ENCODE data around the gene BICD2.
"Not testable (repeated sequence)": the region's sequence is repeated elsewhere in the genome, so short reads cannot be mapped to it uniquely, and the experiment has no call there.

Gene BICD2

DNA sequence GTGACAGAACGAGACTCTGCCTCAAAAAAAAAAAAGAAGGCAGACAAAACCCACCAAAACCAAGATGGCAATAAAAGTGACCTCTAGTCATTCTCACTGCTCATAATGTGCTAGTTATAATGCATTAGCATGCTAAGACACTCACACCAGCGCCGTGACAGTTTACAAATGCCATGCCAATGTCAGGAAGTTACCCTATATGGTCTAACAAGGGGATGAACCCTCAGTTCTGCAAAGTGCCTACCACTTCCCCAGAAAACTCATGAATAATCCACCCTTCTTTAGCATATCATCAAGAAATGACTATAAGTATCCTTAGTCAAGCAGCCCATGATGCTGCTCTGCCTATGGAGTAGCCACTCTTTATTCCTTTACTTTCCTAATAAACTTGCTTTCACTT lies 4.7 kb upstream of the BICD2 start:
- H3K27ac ChIP-seq = no peak overlapping the region
- no peak for TF ChIP-seq ZFX (IDR thresholded peaks at IDR 0.05; ENCODE audit: borderline replicate concordance)
- TF ChIP-seq, protein P1, sequence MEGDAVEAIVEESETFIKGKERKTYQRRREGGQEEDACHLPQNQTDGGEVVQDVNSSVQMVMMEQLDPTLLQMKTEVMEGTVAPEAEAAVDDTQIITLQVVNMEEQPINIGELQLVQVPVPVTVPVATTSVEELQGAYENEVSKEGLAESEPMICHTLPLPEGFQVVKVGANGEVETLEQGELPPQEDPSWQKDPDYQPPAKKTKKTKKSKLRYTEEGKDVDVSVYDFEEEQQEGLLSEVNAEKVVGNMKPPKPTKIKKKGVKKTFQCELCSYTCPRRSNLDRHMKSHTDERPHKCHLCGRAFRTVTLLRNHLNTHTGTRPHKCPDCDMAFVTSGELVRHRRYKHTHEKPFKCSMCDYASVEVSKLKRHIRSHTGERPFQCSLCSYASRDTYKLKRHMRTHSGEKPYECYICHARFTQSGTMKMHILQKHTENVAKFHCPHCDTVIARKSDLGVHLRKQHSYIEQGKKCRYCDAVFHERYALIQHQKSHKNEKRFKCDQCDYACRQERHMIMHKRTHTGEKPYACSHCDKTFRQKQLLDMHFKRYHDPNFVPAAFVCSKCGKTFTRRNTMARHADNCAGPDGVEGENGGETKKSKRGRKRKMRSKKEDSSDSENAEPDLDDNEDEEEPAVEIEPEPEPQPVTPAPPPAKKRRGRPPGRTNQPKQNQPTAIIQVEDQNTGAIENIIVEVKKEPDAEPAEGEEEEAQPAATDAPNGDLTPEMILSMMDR (IDR thresholded peaks at IDR 0.05) = no peak

DNA sequence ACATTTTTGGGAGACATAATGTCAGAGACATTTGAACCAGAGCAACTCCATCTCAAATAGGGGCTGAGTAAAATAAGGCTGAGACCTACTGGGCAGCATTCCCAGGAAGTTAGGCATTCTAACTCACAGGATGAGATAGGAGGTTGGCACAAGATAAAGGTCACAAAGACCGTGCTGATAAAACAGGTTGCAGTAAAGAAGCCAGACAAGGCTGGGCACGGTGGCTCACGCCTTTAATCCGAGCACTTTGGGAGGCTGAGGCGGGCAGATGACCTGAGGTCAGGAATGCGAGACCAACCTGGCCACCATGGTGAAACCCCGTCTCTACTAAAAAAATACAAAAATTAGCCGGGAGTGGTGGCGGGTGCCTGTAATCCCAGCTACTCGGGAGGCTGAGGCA lies 4.2 kb upstream of the BICD2 start:
- not testable (repeated sequence) for H3K27ac ChIP-seq

DNA sequence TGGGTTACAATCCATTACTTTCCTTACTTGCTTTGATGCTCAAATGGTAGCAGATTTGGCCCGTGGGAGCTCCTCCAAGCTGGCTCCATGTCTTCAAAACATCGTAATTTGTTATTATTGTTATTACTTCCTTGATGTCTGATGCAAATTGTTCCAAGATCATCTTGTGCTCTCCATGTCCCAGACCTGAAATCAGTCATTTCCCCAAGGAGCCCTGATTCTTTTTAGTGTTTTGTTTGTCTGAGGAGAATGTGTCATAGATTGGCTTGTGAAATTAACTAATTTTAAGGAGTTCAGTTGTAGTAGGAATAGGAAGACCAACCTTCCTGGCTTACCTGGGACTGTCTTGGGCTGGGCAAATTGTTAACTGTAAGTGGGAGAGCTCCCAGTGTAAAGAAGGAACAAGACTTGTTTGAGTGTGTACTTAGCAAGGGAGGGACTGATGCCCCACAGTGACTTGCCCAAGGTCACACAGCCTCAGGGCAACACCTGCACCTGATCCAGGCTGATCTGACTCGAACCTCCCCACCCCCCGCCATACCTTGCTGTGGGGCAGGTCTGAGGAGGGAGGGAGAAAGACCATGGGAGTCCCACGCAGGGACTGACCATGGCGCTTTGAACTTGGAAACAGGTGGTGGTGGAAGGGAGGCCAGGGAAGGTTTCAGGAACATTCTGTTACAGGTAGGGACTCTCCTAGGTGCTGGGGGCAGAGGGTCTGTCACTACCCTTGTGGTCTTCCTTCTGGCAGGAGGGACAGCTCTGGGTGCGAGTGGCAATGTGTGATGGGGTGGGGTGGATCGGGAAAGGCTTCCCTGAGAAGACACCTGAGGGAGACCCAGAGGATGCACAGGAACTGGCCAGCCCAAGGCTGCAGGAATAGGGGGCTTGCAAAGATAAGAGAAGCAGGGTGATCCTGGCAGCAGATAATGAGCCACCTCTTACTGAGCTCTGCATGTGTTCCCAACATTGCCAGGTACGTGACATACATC lies 2.7 kb upstream of the BICD2 start:
- H3K27ac ChIP-seq = no peak overlapping the region
- no peak for TF ChIP-seq ZFX (IDR thresholded peaks at IDR 0.05; ENCODE audit: borderline replicate concordance)
- TF ChIP-seq, protein P1 (IDR thresholded peaks at IDR 0.05) = no peak

DNA sequence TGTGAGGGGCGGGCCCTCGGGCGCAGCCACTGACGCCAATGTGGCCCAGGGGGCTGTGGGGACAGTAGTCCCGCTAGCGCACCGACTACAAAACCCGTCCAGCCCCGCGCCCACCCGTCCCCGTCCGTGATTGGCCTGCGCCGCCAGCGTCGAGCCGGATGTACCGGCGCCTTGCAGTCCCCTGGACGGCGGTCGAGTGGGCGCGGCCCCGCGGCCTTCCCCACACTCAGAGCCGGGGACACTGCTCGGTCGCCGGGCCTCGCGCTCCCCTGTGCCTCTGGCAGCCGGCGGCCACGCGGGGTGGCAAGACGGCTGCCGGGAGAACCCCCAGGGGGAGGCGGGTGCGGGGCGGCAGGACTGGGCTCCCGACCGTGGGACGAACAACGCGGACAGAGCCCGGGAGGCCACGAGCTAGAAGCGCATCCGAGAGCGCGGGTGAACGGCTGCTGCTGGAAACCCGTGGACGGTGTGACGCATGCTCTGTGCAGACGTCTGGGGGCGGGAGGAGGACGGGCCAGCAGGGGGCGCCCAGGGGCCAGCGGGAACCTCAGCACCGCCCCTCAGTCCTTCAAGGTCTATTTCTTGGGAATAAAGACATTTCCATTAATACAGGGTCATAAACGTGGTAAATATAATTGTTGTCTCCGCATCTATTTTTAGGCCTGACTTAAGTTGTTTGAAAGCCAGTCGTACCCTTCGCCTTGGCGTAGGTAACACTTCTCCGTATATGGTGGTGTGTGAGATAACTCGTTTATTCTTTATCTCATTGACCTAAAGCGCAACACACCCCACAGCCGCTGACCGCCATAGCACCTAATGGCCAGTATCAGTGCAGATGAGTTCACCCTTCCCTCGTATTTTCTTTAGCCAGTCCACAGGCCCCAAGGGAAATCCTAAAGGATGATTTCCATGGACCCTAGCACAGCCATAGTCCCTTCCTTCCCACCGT lies 629 bp upstream of the BICD2 start:
- TF ChIP-seq ZFX (IDR thresholded peaks at IDR 0.05; ENCODE audit: borderline replicate concordance) = no peak
- TF ChIP-seq, protein P1 (IDR thresholded peaks at IDR 0.05) = peak; percentile 98

DNA sequence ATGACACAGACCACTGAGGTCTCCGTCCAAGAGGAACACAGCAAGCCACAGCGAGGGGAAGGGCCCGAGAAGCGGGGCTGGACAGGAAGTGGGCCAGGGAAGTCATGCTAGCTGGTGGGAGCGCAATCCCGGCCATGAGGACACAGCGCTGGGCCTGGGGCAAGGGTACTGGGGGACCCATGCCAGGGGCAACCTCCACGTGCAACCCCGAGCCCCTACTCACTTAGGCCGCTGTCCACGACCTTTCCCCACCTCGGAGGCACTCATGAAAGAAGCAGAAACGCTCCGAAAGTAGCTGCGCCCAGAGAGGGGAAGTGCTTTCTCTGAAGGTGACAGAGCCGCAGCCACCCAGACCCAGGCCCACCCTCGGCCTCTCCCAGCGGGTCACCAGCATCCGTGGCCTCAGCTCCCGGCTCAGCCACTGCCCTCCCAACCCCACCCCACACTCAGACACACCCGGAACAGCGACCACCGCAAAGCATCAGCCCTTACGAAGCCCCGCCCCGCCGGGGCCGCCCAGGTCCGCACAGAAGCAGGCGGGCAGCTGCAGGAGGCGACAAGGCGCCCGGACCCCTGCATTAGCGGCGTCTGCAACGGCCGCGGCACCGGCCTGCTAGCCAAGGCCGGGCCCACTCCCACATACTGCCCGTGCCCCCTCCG lies 782 bp downstream of the BICD2 start:
- TF ChIP-seq ZFX (IDR thresholded peaks at IDR 0.05; ENCODE audit: borderline replicate concordance) = no peak
- TF ChIP-seq, protein P1 (IDR thresholded peaks at IDR 0.05) = no peak
- peak overlapping the region; percentile 99 for H3K27ac ChIP-seq

More for the DNA sequence above, 629 bp upstream of the BICD2 start:
- H3K27ac ChIP-seq = peak overlapping the region; percentile 99

DNA sequence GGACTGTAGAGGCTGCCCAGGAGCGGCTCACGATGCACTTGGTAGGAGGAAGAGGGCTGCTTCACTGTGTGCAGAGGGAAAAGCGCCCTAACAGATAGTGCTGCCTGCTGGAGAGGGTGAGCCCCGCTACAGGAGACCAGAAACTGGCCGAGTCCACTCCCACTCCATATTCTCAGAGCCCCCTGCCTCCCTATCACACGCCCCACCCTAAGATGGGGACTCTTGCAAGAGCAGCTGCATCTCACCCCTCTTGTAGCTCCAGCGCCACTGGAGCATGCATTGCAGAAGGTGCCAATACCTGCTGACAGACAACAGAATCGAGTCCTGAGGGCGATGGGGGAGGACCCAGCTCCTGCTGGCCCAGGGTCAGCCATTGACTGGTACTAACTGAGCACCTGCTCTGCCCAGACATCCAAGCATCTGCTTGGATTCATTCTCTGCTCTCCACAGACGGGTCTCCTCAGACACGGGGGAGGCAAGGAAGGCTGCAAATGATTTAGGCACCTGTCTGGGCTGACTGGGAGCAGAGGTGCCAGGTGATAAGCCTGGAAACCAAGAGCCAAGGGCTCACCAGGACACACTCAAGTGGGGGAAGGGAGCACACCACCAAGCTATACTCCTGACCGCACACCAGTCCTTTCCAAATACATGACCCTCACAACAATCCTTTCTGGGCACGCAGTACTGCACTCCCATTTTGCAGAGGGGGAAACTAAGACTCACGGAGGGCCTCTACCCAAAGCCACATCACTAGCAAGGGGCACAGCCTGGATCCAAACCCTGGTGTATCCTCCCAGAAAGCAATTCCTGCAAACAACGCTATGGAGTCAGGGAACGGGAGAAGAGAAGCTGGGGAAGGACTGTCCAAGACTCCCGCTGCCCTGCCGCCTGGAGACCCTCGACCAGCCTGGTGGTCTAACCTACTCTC lies 1.6 kb downstream of the BICD2 start:
- H3K27ac ChIP-seq = no peak overlapping the region
- TF ChIP-seq, protein P1 (IDR thresholded peaks at IDR 0.05) = no peak
- no peak for TF ChIP-seq ZFX (IDR thresholded peaks at IDR 0.05; ENCODE audit: borderline replicate concordance)

All from 22Rv1 (cell line).